ENCODE results near the gene DET1. TPM values are rescaled to one million over a fixed set of nuclear protein-coding genes. Genes with fewer than 3 reads are reported as not detected.
"Not testable (repeated sequence)": the region's sequence is repeated elsewhere in the genome, so short reads cannot be mapped to it uniquely, and the experiment has no call there.

DET1 gene
- total RNA-seq, 1 experiment from 2014 or later: 7.3 TPM

DNA sequence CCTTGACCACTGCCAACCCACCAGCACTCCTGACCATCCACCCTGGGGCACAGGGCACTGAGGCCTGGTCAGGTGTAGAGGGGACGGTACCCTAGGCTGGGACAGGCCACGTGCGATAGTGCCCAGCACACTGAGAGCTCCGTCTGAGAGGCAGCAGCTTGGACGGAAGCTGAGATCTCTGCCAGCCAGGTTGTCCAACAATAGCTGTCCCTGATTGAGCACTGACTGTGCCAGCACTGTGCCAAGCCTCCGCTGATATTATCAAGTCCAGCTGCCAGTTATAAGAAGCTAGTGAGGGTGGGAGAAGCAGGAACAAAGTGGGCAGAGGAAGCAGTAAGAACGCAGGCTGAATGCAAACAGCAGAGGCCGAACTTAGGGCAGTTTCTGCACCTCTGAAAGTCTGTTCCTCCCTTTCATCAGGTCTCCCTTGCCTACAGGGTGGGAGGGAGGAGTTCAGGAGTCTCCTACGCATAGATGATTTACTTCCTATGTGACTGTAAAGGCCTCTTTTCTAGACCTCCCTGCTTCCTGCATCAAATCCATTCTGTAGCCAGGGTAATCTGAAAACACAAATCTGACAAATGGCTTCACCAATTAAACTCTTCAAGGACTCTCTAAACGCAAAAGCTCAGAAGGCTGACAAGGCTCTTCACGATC, 49.2 kb downstream of the DET1 start:
- DNase-seq (ENCODE audit: low spot score): no peak

DNA sequence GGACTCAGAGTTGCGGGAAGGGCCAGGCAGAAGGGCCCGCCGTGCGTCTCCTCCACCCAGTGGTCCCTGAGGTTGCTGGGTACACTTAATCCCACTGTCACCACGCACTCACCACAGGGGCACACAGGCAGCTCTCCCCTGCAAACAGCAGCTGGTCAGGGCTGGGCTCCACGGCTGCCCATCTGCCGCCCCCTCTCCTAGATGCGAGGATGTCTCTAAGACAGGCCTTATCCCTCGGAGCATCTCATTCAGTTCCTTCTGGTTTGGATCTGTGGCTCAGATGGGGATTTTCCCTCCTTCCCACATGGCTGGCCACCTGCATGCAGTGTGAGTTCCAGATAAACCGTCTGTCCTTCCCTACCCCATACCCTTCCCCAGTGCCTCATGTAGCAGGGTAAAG, 52.6 kb downstream of the DET1 start:
- no peak for DNase-seq (ENCODE audit: low spot score)

DNA sequence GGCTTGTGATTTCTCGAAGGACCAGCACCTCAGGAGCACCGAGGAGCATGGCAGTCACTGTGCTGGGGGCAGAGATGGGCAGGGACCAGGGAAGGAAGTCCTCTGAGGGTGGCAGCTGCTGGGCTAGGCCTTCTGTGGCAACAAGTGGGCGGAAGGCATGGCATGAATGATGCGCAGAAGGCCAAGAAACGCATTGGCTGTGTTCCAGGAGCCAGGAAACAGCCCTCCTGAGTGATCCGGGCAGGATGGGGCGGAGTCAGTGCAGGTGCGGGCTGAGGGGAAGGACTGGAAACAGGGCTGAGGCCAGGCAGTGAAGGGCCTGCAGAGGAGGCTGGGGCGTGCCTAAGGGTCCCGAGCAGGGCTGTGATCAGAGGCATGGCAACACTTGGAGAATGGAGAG, 55.3 kb downstream of the DET1 start:
- DNase-seq (ENCODE audit: low spot score): no peak

DNA sequence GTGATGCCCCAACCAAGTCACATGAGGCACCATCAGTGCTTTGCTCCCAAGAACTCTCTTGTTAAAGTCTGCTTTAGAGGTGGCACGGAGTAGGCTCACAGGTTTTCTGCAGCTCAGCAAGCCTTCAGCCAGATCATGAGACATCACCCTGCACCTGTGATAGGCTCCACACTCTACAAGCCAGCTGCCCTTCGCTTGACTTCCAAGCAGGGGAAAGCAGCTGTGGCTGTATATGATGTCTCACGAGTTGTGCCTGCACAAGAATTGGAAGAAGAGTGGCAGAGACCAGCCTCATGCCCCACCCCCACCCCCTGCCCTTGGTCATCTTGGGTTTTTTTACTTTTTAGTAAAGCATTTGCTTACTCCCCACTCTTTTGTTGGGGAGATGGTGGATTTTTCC, 56.4 kb downstream of the DET1 start:
- DNase-seq (ENCODE audit: low spot score): no peak

DNA sequence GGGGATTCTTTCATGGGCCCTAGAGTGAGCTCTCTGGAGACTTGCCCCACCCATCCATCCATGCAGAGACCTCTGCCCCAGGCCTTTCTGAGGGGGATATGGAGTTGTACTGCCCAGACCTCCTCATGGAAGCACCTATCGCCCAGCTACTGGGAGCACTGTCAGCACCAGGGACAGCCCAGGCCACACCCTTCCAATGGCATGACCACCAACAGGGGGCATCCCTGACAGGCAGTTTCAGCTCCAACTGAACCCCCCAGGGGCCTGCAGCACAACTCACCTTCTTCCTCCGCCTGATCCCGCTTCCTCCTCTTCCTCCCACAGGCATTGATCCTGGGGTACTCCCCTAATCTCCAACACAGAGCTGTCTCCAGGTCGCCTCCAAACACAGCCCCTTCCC, 57.2 kb downstream of the DET1 start:
- DNase-seq (ENCODE audit: low spot score): no peak

DNA sequence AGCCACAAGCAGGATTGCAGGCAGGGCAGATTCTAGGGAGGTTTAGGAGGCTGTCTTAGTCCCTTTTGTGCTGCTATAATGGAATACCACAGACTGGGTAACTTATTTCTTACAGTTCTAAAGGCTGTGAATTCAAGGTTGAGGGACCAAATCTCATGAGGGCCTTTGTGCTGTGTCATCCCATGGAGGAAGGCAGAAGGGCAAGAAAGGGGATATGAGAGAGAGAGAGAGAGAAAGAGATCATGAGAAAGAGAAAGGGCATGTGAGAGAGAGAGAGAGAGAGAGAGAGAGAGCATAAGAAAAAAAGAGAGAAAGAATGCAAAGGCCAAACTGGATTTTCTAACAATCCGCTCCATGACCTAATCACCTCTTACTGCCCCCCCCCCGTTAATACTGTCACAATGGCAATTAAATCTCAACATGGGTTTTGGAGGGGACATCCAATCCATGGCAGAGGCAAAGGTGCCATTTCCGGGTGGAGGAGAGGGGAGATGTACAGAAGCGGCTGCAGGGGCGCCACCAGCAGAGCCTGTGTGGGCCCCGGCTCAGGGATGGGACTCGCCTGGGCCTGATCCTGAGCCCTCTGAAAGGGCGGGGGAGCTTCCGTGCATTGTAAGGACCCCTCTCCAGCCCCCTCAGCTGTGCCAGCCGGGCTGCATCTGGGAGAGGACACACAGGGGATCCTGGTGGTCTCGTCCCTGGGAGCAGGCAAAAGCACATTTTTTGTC, 58.5 kb downstream of the DET1 start:
- DNase-seq (ENCODE audit: low spot score): no peak

DNA sequence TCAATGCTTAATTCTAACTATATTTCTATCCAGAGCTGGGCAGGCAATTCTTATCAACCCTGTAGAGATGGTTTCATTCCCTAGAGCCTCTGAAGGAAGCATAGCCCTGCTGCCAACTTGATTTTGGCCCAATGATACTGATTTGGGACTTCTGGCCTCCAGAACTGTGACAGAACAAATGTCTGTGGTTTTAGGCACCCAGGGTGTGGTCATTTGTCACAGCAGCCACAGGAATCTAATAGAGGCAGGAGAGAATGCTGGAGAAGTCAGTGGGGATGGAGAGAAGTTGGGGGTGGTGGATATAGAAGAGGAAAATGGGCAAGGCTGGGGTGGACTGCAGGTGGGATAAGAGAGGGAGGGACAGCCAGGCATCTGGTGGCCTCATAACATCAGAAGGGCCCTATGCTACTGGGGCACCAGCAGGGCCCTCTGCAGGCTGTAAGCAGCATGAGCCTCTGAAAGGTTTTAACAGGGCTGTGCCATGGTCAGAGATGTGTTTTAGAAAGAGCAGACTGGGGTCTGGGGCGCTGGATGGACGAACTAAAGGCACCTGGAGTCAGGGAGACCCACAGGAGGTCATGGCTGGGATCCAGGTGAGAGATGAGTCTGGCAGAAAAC, 59.2 kb downstream of the DET1 start:
- DNase-seq (ENCODE audit: low spot score): no peak

DNA sequence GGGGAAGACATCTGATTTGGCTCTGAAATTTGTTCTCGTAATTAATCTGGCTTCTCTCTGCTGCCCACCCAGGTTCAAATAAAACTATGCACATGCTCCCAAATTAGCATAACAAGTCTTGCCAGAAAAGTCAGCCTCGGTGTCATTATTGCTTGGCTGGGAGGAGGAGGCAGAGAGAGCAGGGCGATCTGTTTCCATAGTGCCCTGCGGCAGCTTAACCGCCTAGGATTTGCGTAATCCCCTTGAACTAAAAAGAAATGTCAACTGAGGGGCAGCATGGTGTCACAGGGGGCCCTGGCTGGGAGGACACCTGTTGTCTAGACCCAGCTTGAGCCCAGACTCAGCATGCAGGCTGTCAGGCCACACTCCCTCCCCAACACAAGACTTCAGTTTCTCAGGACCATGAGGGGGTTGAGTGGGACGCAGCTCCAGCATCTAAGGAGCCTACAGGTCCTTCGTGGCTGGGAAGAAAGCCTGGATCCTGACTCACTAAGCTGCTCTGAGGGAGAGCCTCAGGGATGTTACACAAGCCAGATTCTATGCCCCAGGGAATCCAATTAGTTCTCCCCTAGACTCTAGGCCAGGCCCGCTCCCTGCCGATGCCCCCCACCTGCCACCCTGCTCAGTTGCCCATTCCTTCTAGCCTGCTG, 61.7 kb downstream of the DET1 start:
- no peak for DNase-seq (ENCODE audit: low spot score)

DNA sequence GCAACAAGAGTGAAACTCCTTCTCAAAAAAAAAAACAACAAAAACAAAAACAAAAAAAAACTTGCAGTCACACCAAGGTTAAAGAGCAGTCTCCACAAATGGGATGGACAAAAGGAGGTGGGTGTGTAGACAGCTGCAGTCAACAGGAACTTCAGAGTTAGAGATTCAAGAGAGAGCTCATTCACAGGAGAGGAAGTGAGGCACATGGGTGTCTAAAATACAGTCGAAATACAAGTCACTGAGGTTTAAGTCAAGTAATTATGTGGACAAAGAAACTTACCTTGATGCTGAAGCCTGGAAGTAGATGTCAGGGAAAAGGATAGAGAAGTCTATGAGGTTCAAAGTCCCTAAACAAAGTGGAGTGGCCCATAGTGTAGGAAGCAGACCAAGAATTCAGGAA, 64.2 kb downstream of the DET1 start:
- no peak for DNase-seq (ENCODE audit: low spot score)

DNA sequence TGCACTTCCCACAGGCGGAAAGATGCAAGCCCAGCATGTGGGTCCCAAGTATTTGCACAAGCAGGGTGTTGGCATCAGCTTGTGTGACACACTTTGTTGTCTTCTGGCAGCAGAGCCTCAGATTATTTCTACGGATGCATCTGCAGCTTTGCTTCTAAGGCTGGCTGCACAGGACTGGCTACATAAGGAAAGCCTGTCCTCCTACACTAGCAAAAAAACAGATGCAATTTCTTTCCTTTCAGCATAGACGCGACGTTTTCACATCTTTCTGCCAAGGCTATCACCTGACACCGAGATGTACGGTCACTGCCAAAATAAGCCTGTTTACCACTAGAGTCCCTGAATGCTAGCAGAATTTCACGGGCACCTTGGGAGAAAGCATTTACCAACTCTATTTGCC, 65.5 kb downstream of the DET1 start:
- DNase-seq (ENCODE audit: low spot score): no peak

DNA sequence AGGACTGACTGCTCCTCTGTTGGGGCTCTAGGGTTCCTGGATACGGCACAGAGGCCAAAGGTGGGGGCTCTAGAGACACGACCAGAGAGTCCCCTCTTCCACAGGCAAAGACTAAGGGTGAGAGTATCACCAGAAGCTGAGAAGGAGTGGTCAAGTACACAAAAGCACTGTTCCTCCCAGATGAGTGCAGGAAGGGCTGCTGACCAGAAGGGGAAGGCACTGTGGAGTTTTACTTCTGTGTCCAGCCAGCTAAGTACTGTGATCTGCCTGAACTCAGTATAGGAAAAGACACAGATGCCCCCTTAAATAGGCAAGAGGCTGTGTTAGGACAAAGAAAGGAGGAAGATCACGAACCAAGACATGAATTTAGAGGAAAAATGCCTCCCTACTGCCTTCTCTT, 67.3 kb downstream of the DET1 start:
- DNase-seq (ENCODE audit: low spot score): no peak

DNA sequence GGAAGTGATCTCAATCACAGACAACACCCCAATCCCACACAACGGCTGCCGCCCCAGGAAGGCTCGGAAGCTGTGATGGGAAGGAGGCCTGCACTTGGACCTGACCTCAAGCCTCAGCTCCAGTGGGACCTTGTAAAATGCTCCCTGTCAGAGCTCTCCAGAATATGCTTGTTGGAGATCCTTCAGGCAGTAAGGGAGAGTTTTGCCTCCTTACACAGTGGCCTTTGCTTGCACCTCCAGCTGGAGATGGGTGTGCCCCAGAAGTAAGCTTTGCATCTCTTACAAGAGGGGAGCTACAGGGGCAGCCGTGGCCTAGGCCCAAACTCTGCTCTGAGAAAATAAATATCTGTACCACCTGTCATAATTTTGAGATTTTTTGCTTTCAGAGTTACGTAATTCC, 68.6 kb downstream of the DET1 start:
- DNase-seq (ENCODE audit: low spot score): no peak

DNA sequence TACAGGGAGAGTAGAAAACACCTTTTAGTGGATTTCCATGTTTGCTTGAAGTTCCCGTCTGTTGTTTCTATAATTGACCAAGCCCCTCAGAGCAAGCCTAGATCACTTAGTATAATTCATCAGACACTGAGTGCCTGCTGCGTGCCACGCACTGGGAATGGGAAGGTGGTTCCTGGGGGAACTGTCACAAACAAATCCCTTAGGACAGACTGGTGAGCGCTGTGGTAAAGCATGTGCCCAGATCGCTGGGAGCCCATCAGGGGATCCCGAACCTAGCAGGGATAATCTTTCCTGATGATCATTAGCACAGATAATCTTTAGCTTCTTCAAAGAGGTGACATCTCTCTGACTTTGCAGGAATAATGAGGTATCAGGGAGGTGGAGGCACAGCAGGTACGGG, 69.4 kb downstream of the DET1 start:
- no peak for DNase-seq (ENCODE audit: low spot score)

DNA sequence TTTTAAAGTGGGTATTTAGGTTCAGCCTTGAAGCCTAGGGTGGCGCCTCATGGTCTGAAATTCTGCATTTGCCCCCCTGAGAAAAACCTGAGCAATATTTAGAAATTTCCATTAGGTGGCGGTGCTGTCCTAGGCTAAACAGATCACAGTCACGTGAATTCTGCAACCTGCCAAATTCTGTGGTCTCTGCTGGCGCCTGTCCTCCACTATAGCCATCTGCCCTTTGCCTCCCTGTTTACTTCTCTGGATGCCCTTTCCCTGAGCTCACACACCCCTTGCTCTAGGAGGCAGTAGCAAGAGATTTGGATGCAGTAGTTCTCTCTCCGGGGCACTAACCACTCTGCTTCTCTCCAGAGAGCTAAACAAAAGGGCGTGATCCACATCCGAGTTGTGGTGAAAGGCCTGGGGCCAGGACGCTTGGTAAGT, 69.8 kb downstream of the DET1 start:
- DNase-seq (ENCODE audit: low spot score): peak; percentile 47

DNA sequence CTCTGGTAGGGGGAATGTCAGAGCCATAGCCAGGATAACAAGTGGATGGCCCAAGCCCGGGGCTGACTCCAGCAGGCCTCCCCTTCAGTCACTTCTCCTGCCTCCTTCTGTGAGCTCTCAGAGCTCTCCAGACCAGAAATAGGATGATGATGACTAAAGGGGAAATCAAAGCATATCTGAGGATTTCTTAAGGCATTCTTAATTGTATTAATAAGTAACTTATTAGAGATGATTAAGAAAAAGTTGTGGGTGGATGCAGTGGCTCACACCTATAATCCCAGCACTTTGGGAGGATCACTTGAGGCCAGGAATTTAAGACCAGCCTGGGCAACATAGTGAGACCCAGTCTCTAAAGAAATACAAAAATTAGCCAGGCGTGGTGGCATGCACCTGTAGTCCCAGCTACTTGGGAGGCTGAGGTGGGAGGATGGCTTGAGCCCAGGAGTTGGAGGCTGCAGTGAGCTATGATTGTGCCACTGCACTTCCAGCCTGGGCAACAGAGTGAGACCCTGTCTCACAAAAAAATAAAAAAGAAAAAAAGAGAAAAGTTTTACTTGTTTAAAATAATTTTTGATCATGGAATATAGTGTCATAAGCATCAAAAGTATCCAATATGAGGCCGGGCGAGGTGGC, 72.7 kb downstream of the DET1 start:
- DNase-seq (ENCODE audit: low spot score): not testable (repeated sequence)

DNA sequence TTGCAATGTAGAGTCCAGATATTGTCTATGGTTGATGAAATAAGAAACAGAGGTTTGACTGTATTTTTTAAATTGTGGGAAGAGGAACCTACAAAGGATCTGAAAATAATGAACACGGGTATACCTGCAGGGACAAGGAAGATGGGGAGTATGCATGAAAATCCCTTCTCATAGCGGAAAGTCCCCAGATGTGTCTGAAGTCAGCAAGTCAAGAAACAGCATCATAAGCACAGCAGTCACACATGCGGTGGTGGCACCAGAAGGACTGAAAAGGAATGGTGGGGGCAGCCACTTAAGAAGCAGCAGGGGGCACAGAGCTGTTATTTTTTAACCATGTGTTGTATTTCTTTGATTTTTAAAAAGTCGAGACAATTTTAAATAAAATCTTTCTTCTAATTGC, 74.3 kb downstream of the DET1 start:
- DNase-seq (ENCODE audit: low spot score): no peak

DNA sequence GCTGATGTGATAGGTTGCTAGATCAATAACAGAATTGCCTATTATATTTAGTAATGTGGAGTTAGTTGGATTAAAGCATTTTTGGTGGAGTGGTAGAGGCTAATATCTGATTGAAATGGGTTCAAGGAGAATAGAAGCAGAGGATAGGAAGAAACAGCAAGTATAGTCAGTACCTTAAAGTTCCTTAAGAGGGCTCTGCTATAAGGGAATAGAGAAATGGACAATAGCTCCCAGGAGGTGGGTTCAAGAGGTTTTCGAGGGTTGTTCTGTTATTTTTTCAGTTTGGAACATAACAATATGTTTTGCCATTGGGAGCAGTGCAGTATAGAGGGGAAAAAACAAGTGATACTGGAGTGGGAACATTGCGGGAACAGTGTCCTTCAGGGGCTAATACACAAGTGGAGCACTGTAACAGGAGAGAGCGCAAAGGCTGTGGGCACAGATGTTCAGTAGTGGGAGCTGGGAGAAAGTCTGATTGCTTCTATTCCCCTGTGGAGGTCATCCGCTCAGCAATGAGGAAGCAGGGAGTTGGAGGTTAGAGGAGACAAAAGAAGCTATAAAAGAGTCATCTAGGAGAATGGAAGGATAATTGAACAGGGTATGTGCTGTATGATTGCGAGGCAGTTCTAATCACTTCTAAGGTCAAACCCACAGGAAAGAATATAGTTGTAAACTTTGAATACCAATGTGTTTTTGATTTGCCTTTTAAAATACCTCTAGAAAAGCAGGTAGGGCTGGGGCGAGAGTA, 75.7 kb downstream of the DET1 start:
- no peak for DNase-seq (ENCODE audit: low spot score)

DNA sequence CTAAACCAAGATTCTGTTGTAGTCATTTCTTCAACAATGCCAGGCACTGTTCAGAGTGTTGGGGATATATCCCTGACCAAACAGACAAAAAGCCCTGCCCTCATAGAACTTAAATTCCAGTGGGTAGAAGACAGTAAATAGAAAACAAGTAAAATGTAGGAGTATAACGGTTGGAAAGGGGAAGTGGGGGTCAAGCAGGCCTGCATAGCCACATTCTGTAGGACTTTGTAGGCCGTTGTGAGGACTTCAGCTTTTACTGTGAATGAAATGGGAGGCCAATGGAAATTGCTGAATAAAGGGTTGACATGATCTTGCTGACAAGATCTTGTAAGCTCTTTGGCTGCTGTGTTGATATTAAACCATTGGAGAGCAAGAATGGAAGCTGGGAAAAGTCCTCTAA, 77.2 kb downstream of the DET1 start:
- DNase-seq (ENCODE audit: low spot score): no peak

DNA sequence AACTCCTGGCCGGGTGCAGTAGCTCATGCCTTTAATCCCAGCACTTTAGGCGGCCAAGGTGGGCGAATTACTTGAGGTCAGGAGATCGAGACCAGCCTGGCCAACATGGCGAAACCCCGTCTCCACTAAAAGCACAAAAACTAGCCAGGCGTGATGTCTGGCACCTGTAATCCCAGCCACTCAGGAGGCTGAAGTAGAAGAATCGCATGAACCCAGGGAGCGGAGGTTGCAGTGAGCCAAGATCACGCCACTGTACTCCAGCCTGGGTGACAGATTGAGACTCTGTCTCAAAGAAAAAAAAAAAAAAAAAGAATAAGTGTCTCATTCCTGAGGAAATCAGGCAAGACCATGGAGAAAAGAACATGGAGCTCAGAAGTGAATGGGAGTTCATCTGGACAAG, 77.8 kb downstream of the DET1 start:
- DNase-seq (ENCODE audit: low spot score): not testable (repeated sequence)

DNA sequence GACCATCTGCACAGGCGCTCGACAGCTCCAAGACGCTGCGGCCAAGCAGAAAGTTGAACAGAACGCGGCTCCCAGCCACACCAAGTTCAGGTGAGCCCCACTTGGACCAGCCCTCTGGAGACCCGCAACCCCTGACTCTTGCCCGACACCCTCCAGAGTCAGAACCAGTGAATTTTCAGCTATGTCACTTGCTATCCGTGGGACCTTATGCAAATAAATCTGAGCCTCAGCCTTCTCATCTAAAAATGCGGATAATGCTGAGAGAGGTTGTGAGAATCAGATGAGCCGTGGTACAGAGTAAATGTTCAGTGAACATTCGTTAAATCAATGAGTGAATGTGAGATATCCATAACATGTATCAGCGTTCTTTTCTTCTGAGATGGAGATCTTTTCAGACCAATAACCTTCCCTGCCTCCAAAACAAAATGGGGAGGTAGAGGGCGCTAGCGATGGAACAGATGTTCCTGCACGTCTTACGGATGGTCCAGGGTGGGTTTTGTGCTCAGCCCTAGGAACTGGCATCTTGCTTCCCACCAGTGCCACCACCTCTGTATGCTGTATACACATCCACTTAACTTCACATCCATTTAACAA, 78.4 kb downstream of the DET1 start:
- no peak for DNase-seq (ENCODE audit: low spot score)

All from H4 (cell line).